HUES64 (cell line): ENCODE data around the gene CNOT6L. TPM values are rescaled to one million over a fixed set of nuclear protein-coding genes. Genes with fewer than 3 reads are reported as not detected.
"Not testable (repeated sequence)": the region's sequence is repeated elsewhere in the genome, so short reads cannot be mapped to it uniquely, and the experiment has no call there.

ENCODE experiments used
- H3K27ac ChIP-seq: 2 replicates; pipeline ENCODE4 v1.7.0; 2013; ENCODE audit warnings: low read depth, low read length, inconsistent platforms
- H3K27me3 ChIP-seq: 2 replicates; pipeline ENCODE4 v1.6.1; 2013; ENCODE audit warnings: mild to moderate bottlenecking, low read length; ENCODE audit not compliant: insufficient read depth
- H3K36me3 ChIP-seq: 2 replicates; pipeline ENCODE4 v1.6.1; 2013; ENCODE audit warnings: mild to moderate bottlenecking, low read length; ENCODE audit not compliant: insufficient read depth
- H3K4me1 ChIP-seq: 2 replicates; pipeline ENCODE4 v1.6.1; 2013; ENCODE audit warnings: mild to moderate bottlenecking, low read length, moderate library complexity; ENCODE audit not compliant: insufficient read depth
- H3K4me3 ChIP-seq: 2 replicates; pipeline ENCODE4 v1.5.1; 2013; ENCODE audit warnings: mild to moderate bottlenecking, low read length, moderate library complexity
- H3K9ac ChIP-seq: 2 replicates; pipeline ENCODE4 v1.6.1; 2013; ENCODE audit warnings: mild to moderate bottlenecking, low read depth, low read length
- H3K9me3 ChIP-seq: 2 replicates; pipeline ENCODE4 v1.6.1; 2013; ENCODE audit warnings: low read depth, low read length; ENCODE audit not compliant: insufficient read depth
- WGBS: fragments of 150-250, 120-280 bp; methylation state at CpG from one replicate; pipeline ENCODE4 v1.1.7; 2013; ENCODE audit warnings: missing lambda C conversion rate; 5-methylcytosine and 5-hydroxymethylcytosine counted together
- polyA plus RNA-seq, 2 experiments: library from polyadenylated mRNA; stranded (reverse); fragments of 50-300 nt; gene quantifications; one replicate each; pipeline ENCODE4 v1.2.3, GENCODE V29; 2013

The CNOT6L gene
- 5.6 TPM for polyA plus RNA-seq (2013, experiment 1 of 2)
- 6.7 TPM for polyA plus RNA-seq (2013, experiment 2 of 2)

- H3K27me3 ChIP-seq = peaks cover 24% of the 10 kb centered on the region
- H3K27ac ChIP-seq = peak within 1 kb of the TSS; percentile 27; the same call in 1 of the 2 replicates
- peak within 1 kb of the TSS; percentile 59 for H3K9ac ChIP-seq
- H3K36me3 ChIP-seq = no peaks in the 10 kb centered on the region
- H3K4me1 ChIP-seq = peaks cover 5% of the 10 kb centered on the region
- H3K9me3 ChIP-seq = no peaks in the 10 kb centered on the region
- peak within 1 kb of the TSS; percentile 92 for H3K4me3 ChIP-seq
- WGBS = under 1% methylated on average over 89 of the region's 89 CpGs
Observed at GRCh38 chr4:77818602-77819403, at the start of gene CNOT6L. Gene CNOT6L, minus strand, starts transcription at chr4:77819368. Its CDS starts 60 bp downstream, at chr4:77819308.

GRCh38 chr4:77865259-77865658, 46.1 kb upstream of the CNOT6L start:
- Histone ChIP-seq H3K9ac (no peak overlapping the region), H3K4me3 (no peak overlapping the region)

GRCh38 chr4:77863341-77863740, 44.2 kb upstream of the CNOT6L start:
- not testable (repeated sequence) for H3K27me3 ChIP-seq, H3K9me3 ChIP-seq, H3K36me3 ChIP-seq, H3K4me1 ChIP-seq
- WGBS = 20% methylated on average over 14 of the region's 14 CpGs
- Histone ChIP-seq H3K27ac (peak overlapping the region; percentile 89), H3K4me3 (peak overlapping the region; percentile 92), H3K9ac (peak overlapping the region; percentile 98)

More at GRCh38 chr4:77865259-77865658, 46.1 kb upstream of the CNOT6L start:
- Histone ChIP-seq H3K4me1 (0 out of 2 replicates have a peak, but pooled peaks cover 8% of the 10 kb centered on the region), H3K27ac (no peak overlapping the region), H3K9me3 (no peaks in the 10 kb centered on the region), H3K36me3 (0 out of 2 replicates have a peak, but pooled peaks cover 2% of the 10 kb centered on the region), H3K27me3 (no peaks in the 10 kb centered on the region)
- WGBS = 90% methylated on average over 3 of the region's 3 CpGs

GRCh38 chr4:77862478-77863216, 43.5 kb upstream of the CNOT6L start, which contains the start of gene MRPL1:
Gene MRPL1, plus strand, starts transcription at chr4:77862830. Its CDS starts 19 bp downstream, at chr4:77862849.
- H3K4me3 ChIP-seq = peak within 1 kb of the TSS; percentile 92
- under 1% methylated on average over 33 of the region's 33 CpGs for WGBS
- H3K9me3 ChIP-seq = no peaks in the 10 kb centered on the region
- no peaks in the 10 kb centered on the region for H3K27me3 ChIP-seq
- H3K9ac ChIP-seq = peak within 1 kb of the TSS; percentile 98
- 0 out of 2 replicates have a peak, but pooled peaks cover 2% of the 10 kb centered on the region for H3K36me3 ChIP-seq
- 0 out of 2 replicates have a peak, but pooled peaks cover 8% of the 10 kb centered on the region for H3K4me1 ChIP-seq
- H3K27ac ChIP-seq = peak within 1 kb of the TSS; percentile 89

DNA sequence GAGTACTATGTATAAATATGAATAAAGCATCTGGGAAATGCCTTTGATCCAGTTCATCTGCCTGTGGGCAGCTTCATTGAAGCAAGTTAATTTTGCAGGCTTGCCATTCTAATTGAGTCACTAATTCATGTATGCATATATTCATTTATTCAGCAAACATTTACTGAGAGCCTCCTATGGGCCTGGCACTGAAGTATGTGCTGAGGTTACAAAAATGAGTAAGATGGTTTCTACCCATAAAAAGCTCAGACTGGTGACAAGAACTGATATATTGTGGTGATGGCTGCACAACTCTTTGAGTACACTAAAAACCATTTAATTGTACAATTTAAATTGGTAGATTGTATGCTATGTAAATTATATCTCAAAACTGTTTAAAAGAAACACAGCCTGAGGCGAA, 42.3 kb upstream of the CNOT6L start:
- 87% methylated on average over 1 of the region's 1 CpG for WGBS
- no peak overlapping the region for H3K27ac ChIP-seq
- H3K36me3 ChIP-seq = 0 out of 2 replicates have a peak, but pooled peaks cover 2% of the 10 kb centered on the region
- H3K4me1 ChIP-seq = 0 out of 2 replicates have a peak, but pooled peaks cover 8% of the 10 kb centered on the region
- no peaks in the 10 kb centered on the region for H3K9me3 ChIP-seq
- peak overlapping the region; percentile 98; the same call in 1 of the 2 replicates for H3K9ac ChIP-seq
- no peaks in the 10 kb centered on the region for H3K27me3 ChIP-seq
- peak overlapping the region; percentile 92 for H3K4me3 ChIP-seq

DNA sequence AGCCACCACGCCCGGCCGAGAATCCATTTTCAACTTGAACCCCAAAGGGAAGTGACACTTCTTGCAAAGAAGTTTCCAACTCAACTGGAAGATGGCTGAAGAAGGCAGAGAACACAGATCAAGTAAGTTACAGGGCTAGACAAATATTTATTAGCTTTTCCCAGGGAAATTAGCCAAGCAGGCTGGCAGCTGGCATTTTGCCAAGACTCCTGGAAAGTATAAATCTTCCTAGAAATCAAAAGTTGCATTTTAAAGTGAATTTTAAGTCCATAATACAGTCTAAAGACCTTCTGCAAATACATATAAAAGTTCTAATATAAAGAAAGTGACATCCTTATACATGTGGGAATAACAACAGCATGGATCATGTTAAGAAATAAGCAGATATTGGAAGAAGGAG, 40.1 kb upstream of the CNOT6L start:
- Histone ChIP-seq H3K9ac (no peak overlapping the region), H3K9me3 (no peaks in the 10 kb centered on the region), H3K27ac (no peak overlapping the region), H3K36me3 (no peaks in the 10 kb centered on the region), H3K4me1 (0 out of 2 replicates have a peak, but pooled peaks cover 8% of the 10 kb centered on the region), H3K4me3 (no peak overlapping the region), H3K27me3 (no peaks in the 10 kb centered on the region)
- 97% methylated on average over 3 of the region's 3 CpGs for WGBS

DNA sequence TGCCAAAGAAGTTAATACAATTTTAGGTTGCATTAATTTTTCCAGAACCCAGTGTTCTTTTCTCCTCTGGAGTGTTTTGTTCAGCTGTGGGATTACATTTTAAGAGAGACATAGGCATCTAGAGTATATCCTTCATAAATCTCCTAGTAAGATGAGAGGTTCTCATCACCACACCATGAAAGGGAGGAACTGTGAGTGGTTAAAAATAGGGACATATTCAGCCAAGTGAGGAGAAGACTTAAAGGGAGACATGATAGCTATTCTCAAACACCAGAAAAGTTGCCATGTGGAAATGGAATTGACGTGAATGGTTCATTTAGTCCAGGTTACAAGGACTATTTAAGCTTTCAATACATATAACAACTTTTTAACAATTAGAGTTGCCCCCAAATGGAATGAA, 37.0 kb upstream of the CNOT6L start:
- H3K27ac ChIP-seq = no peak overlapping the region
- no peaks in the 10 kb centered on the region for H3K36me3 ChIP-seq
- no peaks in the 10 kb centered on the region for H3K27me3 ChIP-seq
- 83% methylated on average over 1 of the region's 1 CpG for WGBS
- no peak overlapping the region for H3K4me3 ChIP-seq
- H3K9ac ChIP-seq = no peak overlapping the region
- H3K4me1 ChIP-seq = no peaks in the 10 kb centered on the region
- no peaks in the 10 kb centered on the region for H3K9me3 ChIP-seq

DNA sequence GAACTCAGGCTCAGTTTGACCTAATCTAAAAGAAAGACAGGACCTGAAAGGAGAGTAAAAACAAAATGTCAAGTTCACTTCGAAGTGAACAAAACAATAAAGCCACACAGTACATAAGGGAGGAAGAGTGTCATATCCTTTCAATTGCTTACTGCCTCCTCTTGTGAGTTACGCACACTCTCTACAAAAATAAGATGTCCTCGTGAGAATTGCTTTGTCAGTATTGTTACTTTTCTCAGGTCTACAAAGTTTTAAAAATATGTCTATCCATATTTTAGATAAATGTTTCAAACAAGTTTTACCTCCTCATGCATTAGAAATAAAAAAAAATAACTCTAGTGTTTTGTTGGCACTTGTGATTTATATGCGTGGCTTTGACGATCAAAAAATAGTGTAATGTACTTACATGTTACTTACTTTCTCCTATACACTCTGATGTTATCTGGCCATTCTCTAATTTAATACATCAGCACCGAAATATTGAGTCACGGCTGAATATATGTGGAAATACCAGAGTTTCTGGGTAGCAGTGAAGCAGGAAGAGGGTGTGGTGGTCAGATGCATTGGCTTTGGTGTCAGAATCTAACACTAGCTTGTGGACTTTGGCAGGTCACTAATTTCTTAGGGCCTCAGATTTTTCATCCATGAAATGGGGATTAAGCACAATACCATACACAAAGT, 35.4 kb upstream of the CNOT6L start:
- H3K4me1 ChIP-seq = no peaks in the 10 kb centered on the region
- no peak overlapping the region for H3K9ac ChIP-seq
- 89% methylated on average over 5 of the region's 7 CpGs for WGBS

GRCh38 chr4:77852892-77853495, 33.8 kb upstream of the CNOT6L start:
- no peaks in the 10 kb centered on the region for H3K4me1 ChIP-seq

More for the DNA sequence above, 35.4 kb upstream of the CNOT6L start:
- Histone ChIP-seq H3K27ac (no peak overlapping the region), H3K9me3 (no peaks in the 10 kb centered on the region), H3K4me3 (no peak overlapping the region), H3K27me3 (no peaks in the 10 kb centered on the region), H3K36me3 (no peaks in the 10 kb centered on the region)

DNA sequence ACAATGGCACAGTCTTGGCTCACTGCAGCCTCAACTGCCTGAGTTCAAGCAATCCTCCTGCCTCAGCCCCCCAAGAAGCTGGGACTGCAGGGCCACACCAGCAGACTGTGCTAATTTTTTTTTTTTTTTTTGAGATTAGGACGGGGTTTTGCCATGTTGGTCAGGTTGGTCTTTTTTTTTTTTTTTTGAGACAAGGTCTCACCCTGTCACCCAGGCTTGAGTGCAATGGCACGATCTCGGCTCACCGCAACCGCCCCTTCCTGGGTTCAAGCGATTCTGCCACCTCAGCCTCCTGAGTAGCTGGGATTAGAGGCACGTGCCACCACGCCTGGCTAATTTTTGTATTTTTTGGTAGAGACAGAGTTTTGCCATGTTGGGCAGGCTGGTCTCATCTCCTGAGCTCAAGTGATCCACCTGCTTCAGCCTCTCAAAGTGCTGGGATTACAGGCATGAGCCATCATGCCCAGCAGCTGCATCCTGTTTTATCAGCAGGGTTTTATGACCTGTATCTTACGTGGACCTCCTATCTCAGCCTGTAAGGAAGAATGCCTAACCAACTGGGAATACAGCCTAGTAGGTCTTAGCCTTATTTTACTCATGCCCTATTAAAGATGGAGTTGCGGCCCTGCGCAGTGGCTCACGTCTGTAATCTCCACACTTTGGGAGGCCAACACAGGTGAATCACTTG, 30.3 kb upstream of the CNOT6L start:
- Histone ChIP-seq H3K9ac (no peak overlapping the region), H3K27me3 (no peaks in the 10 kb centered on the region), H3K4me1 (no peaks in the 10 kb centered on the region), H3K36me3 (no peaks in the 10 kb centered on the region), H3K9me3 (no peaks in the 10 kb centered on the region), H3K4me3 (no peak overlapping the region), H3K27ac (no peak overlapping the region)
- WGBS = 95% methylated on average over 12 of the region's 12 CpGs

More at GRCh38 chr4:77852892-77853495, 33.8 kb upstream of the CNOT6L start:
- no peaks in the 10 kb centered on the region for H3K27me3 ChIP-seq
- 80% methylated on average over 6 of the region's 7 CpGs for WGBS
- no peaks in the 10 kb centered on the region for H3K36me3 ChIP-seq
- no peak overlapping the region for H3K27ac ChIP-seq
- H3K4me3 ChIP-seq = no peak overlapping the region
- H3K9ac ChIP-seq = no peak overlapping the region
- H3K9me3 ChIP-seq = no peaks in the 10 kb centered on the region
